ENCODE data around the gene CBFA2T3.

CBFA2T3 gene

DNA sequence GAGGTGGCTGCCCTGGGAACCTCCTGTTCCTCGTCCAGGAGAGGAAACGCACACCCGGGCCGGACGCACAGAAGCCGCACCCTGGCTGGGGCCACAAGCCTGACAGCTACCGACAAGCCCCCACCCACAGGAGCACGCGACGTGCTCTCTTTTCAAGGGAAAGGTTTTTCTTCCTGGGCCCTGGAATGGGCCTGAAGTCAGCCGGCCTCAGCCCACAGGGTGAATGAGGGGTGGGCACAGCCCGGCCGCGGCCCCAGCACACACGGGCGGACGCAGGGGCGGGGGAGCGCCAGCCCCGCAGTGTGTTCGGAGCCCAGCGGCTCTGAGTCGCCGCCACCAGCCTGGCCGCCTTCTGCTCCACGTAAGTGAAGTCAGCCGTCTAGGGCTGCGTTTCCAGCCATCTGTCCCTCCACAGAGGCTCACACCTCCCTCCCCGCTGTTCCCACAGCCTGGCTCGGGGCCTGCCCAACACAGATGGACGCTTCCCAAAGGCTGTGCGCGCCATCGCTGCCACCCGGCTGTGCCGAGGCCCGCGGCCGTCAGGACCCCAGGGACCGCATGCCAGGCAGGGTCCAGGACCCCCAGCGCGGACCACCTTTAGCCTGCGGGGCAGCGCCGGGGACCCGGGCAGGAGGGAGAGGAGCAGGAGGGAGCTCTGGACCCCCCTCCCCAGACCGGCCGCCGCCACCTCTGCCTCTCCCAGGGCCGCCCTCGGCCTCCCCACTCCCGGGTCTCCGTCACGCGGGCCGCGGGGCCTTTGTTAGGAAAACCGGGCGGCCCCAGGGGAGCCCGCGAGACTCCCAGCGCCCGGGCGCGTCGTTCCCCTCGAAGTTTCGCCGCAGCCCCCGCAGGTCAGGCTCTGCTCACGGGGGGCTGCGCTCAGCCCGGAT is 36.8 kb downstream of the CBFA2T3 start:
- no peaks in the 10 kb centered on the region for H3K36me3 Mint-ChIP-seq
- DNase-seq: no peak
- no peak overlapping the region for H3K4me3 Mint-ChIP-seq
- H3K27ac Mint-ChIP-seq: no peak overlapping the region
- H3K9me3 Mint-ChIP-seq: no peaks in the 10 kb centered on the region
- CTCF ChIA-PET: interaction anchor here (1.3 to 1.4 kb wide), 2 partner anchors 223 to 227 kb away, joined by 3 to 5 read pairs; no protein-coding TSS in a partner anchor
- H3K4me1 Mint-ChIP-seq: peaks cover 19% of the 10 kb centered on the region
- H3K27me3 Mint-ChIP-seq: peaks cover 89% of the 10 kb centered on the region

DNA sequence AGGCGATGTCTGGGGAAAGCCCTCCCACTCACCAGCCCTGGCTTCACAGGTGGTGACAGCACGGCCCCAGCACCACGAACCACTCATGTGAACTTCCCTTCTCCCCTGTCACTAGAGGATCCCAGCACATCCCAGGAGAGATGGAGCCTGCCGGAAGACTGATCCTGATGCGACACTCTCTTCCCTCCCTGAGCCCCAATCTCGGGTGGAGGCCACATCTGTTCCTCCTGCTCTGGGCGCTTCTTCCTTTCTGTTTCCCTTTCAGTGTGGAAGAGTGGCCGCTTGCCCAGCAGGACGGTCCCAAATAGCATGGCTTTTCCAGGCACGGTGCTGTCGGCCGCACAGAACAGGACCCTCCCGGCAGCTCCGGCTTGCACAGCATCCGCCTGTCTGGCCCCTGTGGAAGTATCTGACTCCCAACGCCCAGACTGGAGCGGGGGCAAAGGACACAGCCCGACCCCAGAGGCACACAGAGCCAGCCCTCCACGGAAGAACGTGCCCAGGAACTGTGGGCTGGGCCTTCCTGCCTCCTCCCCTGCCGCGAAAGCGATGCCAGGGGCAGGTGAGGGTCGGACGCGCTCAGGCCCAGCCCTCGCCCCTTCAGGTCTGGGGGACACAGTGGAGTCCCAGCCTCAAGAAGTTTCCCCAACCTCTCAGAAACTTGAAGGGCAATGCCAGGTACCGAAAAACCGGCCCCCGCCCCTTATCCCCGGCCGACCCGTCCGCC is 37.6 kb downstream of the CBFA2T3 start:
- no peak overlapping the region for H3K4me3 Mint-ChIP-seq

DNA sequence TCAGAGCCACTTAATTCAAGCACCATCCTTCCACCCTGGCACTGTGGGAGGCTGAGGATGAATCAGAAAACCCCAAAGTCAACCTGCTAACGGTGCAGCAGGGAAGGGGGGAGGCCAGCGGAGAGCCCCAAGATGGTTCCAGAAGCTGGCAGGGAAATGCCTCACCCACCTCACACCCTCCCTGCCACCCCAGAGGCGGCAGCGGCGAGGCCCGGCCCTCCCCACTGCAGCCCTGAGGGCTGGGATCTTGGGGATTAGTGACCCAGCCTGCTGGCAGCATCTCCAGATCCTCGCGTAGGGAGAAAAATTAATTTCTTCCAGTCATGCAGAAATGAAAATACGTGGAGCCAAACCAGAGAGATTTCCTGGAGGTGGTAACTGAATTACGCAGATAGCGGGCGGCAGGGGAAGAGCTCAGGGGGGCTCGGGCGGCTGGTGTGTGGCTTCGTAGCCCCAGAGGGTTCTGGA is 38.2 kb downstream of the CBFA2T3 start:
- H3K9me3 Mint-ChIP-seq: no peaks in the 10 kb centered on the region
- peaks cover 89% of the 10 kb centered on the region for H3K27me3 Mint-ChIP-seq
- CTCF ChIA-PET: no interaction called here
- H3K4me3 Mint-ChIP-seq: no peak overlapping the region
- no peak for DNase-seq
- H3K36me3 Mint-ChIP-seq: no peaks in the 10 kb centered on the region
- peaks cover 19% of the 10 kb centered on the region for H3K4me1 Mint-ChIP-seq
- H3K27ac Mint-ChIP-seq: no peak overlapping the region

More for the DNA sequence above, 37.6 kb downstream of the CBFA2T3 start:
- peaks cover 19% of the 10 kb centered on the region for H3K4me1 Mint-ChIP-seq
- H3K9me3 Mint-ChIP-seq: no peaks in the 10 kb centered on the region
- no peak overlapping the region for H3K27ac Mint-ChIP-seq
- H3K27me3 Mint-ChIP-seq: peaks cover 93% of the 10 kb centered on the region
- H3K36me3 Mint-ChIP-seq: no peaks in the 10 kb centered on the region
- no peak for DNase-seq
- CTCF ChIA-PET: no interaction called here

DNA sequence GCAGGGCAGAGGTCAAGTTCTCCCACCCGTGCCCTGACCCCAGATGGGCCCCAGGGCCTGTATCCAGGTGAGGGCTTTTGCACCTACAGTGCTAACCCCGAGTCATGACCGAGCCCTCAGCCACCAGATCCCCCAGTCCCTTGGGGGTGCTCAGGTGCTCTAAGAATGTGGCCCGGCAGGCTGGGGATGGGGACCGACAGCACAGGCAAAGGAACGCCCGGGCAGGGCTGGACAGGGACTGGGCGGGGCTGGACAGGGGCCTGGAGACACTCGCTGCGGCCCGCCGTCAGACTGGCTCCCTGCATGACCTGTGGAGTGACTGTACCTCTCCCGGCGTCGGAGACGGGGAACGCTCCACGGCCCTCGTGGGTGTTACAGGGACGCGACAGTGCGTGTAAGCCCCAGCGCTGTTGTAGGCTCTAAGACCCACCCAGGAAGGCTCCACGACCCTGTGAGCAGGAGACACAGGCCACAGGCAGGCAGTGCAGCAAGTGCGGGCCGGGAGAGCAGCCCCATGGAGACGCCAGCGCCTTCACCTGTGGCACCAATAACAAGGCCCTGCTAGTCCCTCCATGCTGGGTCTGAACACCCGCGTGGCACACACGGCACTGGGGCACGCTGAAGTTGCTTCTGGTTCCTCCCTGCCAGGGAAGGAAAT is 38.8 kb downstream of the CBFA2T3 start:
- CTCF ChIA-PET: no interaction called here
- no peak overlapping the region for H3K27ac Mint-ChIP-seq
- peaks cover 19% of the 10 kb centered on the region for H3K4me1 Mint-ChIP-seq
- no peak for DNase-seq
- no peaks in the 10 kb centered on the region for H3K36me3 Mint-ChIP-seq
- no peak overlapping the region for H3K4me3 Mint-ChIP-seq
- peaks cover 83% of the 10 kb centered on the region for H3K27me3 Mint-ChIP-seq
- H3K9me3 Mint-ChIP-seq: no peaks in the 10 kb centered on the region

DNA sequence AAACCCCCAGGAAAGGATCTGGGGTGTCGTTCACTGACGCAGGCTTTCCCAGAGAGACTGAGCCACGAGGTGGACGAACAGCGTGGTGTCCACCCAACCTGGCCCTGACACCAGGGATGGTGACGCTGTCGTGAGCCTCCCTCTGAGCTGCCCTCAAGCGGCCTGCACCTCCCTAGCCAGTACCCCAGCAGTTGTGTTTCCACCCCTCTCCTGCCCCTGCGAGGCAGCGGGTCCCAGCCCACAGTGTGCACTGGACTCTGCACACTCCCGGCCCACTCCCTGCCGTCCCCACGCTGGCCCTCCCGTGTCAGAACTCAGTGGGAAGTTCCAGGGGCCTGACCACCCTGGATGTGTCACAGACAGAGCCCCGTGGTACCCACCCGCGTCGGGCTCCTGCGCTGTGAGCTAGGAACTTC is 39.8 kb downstream of the CBFA2T3 start:
- Mint-ChIP-seq H3K4me1 (peaks cover 17% of the 10 kb centered on the region), H3K36me3 (no peaks in the 10 kb centered on the region), H3K27ac (no peak overlapping the region), H3K9me3 (no peaks in the 10 kb centered on the region), H3K27me3 (peaks cover 73% of the 10 kb centered on the region), H3K4me3 (no peak overlapping the region)
- CTCF ChIA-PET: no interaction called here
- DNase-seq: no peak

DNA sequence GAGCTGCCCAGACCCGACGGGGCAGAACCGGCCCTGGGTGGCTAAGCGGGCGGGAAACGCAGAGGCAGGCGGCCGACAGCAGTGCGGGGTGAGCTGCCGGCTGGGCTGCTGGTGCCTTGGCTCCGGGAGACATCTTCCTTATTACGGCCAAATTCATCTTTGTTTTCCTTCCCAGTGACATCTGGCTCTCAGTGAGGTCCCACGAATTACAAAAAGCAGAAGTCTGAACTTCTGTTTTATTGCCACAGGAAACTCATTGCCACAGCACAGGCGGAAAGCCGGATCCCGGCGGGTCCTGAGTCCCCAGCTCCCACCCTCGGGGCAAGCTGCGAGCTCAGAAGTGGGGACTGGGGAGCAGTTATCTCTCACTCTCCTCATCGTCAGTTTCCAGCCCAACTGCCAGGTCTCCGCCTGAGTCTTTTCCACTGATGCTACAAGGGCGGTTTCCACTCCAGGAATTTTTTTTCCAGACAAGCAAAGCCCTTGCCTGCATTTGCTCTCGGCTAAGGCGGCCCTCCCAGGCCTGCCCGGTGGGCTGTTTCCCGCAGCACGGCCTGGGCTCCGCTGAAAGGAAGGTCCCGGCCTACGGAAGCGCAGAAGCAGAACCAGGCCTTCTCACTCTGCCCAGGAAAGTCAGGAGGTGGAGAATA is 40.3 kb downstream of the CBFA2T3 start:
- Mint-ChIP-seq H3K36me3 (no peaks in the 10 kb centered on the region), H3K27me3 (peaks cover 68% of the 10 kb centered on the region), H3K27ac (no peak overlapping the region), H3K4me3 (no peak overlapping the region), H3K4me1 (peaks cover 14% of the 10 kb centered on the region), H3K9me3 (no peaks in the 10 kb centered on the region)
- DNase-seq: no peak
- CTCF ChIA-PET: interaction anchor here (0.7 kb wide), 1 partner anchor 232 kb away, joined by 3 read pairs; no protein-coding TSS in a partner anchor

DNA sequence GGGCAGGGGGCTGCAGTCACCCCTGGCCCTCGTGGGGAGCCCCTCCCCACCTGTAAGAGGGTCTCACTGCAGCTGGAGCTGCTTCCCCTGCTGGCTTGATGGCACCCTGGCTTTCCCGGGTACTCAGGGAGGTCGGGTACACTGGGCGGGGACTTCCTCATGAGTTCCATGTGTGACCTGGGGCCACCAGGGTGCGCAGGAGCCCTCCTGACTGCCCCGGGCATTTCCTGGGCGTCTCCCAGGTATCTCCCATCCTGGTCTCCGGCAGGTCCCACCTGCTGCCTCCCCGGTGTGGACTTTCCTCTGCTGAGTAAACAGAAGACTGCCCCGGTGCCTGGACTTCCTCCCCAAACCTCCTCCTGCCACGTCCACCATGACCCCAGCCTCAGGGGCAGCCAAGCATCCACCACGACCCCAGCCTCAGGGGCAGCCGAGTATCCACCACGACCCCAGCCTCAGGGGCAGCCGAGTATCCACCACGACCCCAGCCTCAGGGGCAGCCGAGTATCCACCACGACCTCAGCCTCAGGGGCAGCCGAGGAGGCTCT is 40.9 kb downstream of the CBFA2T3 start:
- Mint-ChIP-seq H3K27ac (no peak overlapping the region), H3K27me3 (peaks cover 68% of the 10 kb centered on the region), H3K36me3 (no peaks in the 10 kb centered on the region), H3K4me3 (no peak overlapping the region), H3K4me1 (peaks cover 14% of the 10 kb centered on the region), H3K9me3 (no peaks in the 10 kb centered on the region)
- DNase-seq: peak; percentile 48
- CTCF ChIA-PET: interaction anchor here (0.7 kb wide), 1 partner anchor 232 kb away, joined by 3 read pairs; no protein-coding TSS in a partner anchor

DNA sequence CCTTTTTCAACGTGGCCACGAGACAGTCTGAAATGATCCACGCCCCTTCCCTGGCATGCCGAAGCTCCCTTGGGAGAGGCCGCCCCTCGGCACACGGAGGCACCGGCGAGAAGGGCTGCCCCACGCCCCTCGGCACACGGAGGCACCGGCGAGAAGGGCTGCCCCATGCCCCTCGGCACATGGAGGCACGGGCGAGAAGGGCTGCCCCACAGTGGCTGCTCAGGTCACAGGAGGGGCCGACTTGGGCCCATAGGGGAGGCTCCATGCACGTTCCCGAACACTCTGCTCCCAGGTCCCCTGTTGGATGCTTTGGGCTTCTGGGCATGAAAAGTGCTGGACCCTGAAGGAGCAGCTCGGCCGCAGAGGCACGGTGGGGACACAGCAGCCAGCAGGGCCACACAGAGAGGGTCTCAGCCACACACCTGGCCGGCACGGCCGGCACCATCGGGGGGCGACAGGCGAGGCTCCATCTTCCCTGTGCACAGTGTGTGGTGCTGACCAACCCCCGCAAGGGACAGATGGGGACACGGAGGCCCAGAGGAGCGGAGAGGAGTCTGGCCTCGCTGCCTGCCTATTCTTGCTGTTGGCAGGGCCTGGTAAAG is 42.8 kb downstream of the CBFA2T3 start:
- Mint-ChIP-seq H3K4me3 (no peak overlapping the region), H3K4me1 (peaks cover 11% of the 10 kb centered on the region), H3K36me3 (no peaks in the 10 kb centered on the region), H3K27me3 (peaks cover 49% of the 10 kb centered on the region), H3K27ac (no peak overlapping the region), H3K9me3 (peaks cover 6% of the 10 kb centered on the region)
- DNase-seq: no peak
- CTCF ChIA-PET: no interaction called here

DNA sequence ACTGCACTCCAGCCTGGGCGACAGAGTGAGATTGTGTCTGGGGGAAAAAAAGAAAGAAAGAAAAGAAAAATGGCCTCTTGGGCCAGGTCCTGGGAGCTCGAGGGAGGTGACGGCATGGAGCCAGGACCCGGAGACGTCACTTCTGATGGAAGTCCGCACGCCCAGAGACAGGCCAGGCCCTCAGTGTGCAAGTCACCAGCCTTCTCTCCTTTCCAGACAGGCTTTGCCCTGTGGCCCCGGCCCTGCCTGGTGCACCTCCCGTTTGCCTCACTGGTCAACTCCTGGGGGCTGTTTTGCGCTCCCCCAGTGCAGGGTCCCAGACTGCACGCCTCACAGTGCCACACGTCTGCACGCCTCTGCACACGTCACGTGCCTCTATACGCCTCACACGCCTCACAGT is 44.1 kb downstream of the CBFA2T3 start:
- peaks cover 7% of the 10 kb centered on the region for H3K4me1 Mint-ChIP-seq
- H3K27me3 Mint-ChIP-seq: peaks cover 37% of the 10 kb centered on the region
- no peak overlapping the region for H3K27ac Mint-ChIP-seq
- DNase-seq: no peak
- H3K4me3 Mint-ChIP-seq: no peak overlapping the region
- CTCF ChIA-PET: interaction anchor here (0.9 kb wide), 1 partner anchor 52 kb away, joined by 3 read pairs; no protein-coding TSS in a partner anchor
- H3K9me3 Mint-ChIP-seq: peaks cover 6% of the 10 kb centered on the region
- H3K36me3 Mint-ChIP-seq: no peaks in the 10 kb centered on the region

DNA sequence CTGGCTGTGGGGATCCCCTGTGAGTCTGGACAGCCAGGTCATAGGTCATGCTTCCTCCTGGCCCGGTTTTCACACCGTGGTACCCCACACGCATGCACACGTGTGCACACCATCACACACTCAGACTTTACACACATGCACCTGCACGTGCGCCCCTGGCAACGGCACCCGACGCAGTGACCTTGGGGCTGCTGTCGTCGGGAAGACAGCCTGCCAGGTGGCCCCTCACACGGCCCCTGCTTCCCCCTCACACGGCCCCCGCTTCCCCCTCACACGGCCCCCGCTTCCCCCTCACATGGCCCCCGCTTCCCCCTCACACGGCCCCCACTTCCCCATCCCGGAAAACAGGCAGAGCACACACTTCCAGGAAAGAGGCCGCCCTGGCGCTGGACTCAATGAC is 45.1 kb downstream of the CBFA2T3 start:
- CTCF ChIA-PET: interaction anchor here (0.9 kb wide), 1 partner anchor 53 kb away, joined by 3 read pairs; no protein-coding TSS in a partner anchor
- H3K27me3 Mint-ChIP-seq: peaks cover 27% of the 10 kb centered on the region

DNA sequence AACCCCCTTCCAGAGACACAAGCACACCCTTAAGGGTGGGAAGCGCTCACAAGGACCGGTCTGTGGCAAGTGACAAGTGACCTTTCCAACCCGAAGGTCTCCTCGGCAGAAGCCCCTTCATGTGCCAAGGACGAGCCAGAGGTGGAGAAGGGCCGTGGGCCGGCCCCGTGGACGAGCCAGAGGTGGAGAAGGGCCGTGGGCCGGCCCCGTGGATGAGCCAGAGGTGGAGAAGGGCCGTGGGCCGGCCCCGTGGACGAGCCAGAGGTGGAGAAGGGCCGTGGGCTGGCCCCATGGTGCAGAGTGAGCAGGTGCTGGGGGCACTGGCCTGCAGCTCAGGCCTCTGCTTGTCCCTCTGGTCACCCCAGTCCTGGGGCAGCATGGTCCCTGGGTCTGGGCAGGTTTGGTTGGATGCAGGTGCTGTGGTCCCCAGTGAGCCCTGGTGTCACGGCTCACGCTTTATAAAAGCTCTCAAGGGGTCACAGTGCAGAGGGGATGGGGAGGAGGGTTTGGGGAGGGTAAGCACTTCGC is 45.6 kb downstream of the CBFA2T3 start:
- H3K36me3 Mint-ChIP-seq: no peaks in the 10 kb centered on the region
- H3K4me3 Mint-ChIP-seq: no peak overlapping the region
- peaks cover 6% of the 10 kb centered on the region for H3K9me3 Mint-ChIP-seq
- H3K27me3 Mint-ChIP-seq: peaks cover 22% of the 10 kb centered on the region
- CTCF ChIA-PET: interaction anchor here (0.6 kb wide), 1 partner anchor 192 kb away, joined by 3 read pairs; no protein-coding TSS in a partner anchor
- DNase-seq: no peak
- H3K4me1 Mint-ChIP-seq: peaks cover 3% of the 10 kb centered on the region
- no peak overlapping the region for H3K27ac Mint-ChIP-seq

More for the DNA sequence above, 45.1 kb downstream of the CBFA2T3 start:
- no peak overlapping the region for H3K4me3 Mint-ChIP-seq
- H3K9me3 Mint-ChIP-seq: peaks cover 6% of the 10 kb centered on the region
- H3K4me1 Mint-ChIP-seq: peaks cover 7% of the 10 kb centered on the region
- DNase-seq: no peak
- no peak overlapping the region for H3K27ac Mint-ChIP-seq
- H3K36me3 Mint-ChIP-seq: no peaks in the 10 kb centered on the region

DNA sequence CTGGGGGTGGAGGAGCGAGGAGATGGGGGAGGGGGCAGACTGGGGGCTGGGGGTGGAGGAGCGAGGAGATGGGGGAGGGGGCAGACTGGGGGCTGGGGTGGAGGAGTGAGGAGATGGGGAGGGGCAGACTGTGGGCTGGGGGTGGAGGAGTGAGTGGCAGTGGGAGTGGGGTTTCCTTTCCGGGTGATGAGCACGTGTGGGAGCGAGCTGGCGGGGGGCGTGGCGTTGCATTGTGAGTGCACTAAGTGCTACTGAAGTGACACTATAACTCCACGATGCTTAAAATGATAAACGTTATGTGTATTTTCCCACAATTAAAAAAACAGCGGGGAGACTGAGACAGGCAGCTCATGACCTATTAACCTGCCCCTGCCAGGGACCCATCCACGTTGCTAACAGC is 46.3 kb downstream of the CBFA2T3 start:
- no peak overlapping the region for H3K27ac Mint-ChIP-seq
- H3K36me3 Mint-ChIP-seq: no peaks in the 10 kb centered on the region
- CTCF ChIA-PET: no interaction called here
- no peak overlapping the region for H3K4me3 Mint-ChIP-seq
- no peaks in the 10 kb centered on the region for H3K4me1 Mint-ChIP-seq
- no peak for DNase-seq
- H3K27me3 Mint-ChIP-seq: peaks cover 15% of the 10 kb centered on the region
- peaks cover 6% of the 10 kb centered on the region for H3K9me3 Mint-ChIP-seq

DNA sequence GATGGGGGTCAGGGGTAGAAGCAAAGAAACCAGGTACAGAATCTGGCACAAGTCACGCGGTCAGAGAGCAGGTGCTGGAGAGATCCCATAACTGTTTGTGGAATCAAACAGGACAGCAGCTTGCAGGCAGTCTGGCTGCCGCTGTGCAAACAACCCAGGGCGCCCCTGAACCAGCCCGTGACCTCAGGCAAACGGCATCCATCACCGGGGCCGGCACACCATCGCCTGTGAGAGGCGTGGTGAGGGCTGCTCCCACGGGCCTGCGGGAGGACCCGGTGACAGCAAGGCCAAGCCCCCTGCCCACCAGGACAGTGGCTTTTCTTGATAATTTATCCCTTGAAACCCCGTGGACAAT is 47.9 kb downstream of the CBFA2T3 start:
- H3K4me3 Mint-ChIP-seq: no peak overlapping the region
- no peaks in the 10 kb centered on the region for H3K4me1 Mint-ChIP-seq
- H3K36me3 Mint-ChIP-seq: no peaks in the 10 kb centered on the region
- no peak overlapping the region for H3K27ac Mint-ChIP-seq
- H3K9me3 Mint-ChIP-seq: peaks cover 6% of the 10 kb centered on the region
- no peak for DNase-seq
- H3K27me3 Mint-ChIP-seq: no peaks in the 10 kb centered on the region
- CTCF ChIA-PET: no interaction called here

Measured in activated naive CD4-positive, alpha-beta T cell treated with anti-CD3 and anti-CD28 coated beads, Interleukin-2, amount 10 ng/mL, durations not matched to agents 7 days and 5 days (primary cell).